ENCODE data around the gene GRB2. TPM values are rescaled to one million over a fixed set of nuclear protein-coding genes. Genes with fewer than 3 reads are reported as not detected.

The GRB2 gene
- total and polyA plus RNA-seq, 2 of the 8 experiments (the other 6 are each of a cell fraction or from before 2014, with no cell fraction given) = 44.2 to 101 TPM

- TF ChIP-seq TAF1 (IDR thresholded peaks at IDR 0.05; ENCODE audit: low read depth, low read length) (no peak), CTBP2 (IDR thresholded peaks at IDR 0.05; ENCODE audit: borderline replicate concordance, insufficient read depth, insufficient read length, low read length) (no peak), SRF (IDR thresholded peaks at IDR 0.05; ENCODE audit: low read depth, low read length) (no peak), GTF2F1 (IDR thresholded peaks at IDR 0.05; ENCODE audit: borderline replicate concordance, low read depth, low read length) (no peak), MAFK (IDR thresholded peaks at IDR 0.05; ENCODE audit: low read depth, low read length) (no peak), SIX5 (IDR thresholded peaks at IDR 0.05; ENCODE audit: low read depth, low read length) (no peak), ATF3 (IDR thresholded peaks at IDR 0.05; ENCODE audit: insufficient read depth, low read depth, low read length) (no peak), SUZ12 (IDR thresholded peaks at IDR 0.05; ENCODE audit: low read length) (no peak), EZH2 (IDR thresholded peaks at IDR 0.05; ENCODE audit: low read depth, low read length, severe bottlenecking) (no peak), SIN3A (conservative IDR thresholded peaks at IDR 0.05 in 1 of 2, IDR thresholded peaks at IDR 0.05 in 1 of 2; ENCODE audit: low read depth in 1 of 2, low read length in 2 of 2) (no peak), ASH2L (IDR thresholded peaks at IDR 0.05; ENCODE audit: low read length) (peak; percentile 26)
- TF ChIP-seq, protein P1, sequence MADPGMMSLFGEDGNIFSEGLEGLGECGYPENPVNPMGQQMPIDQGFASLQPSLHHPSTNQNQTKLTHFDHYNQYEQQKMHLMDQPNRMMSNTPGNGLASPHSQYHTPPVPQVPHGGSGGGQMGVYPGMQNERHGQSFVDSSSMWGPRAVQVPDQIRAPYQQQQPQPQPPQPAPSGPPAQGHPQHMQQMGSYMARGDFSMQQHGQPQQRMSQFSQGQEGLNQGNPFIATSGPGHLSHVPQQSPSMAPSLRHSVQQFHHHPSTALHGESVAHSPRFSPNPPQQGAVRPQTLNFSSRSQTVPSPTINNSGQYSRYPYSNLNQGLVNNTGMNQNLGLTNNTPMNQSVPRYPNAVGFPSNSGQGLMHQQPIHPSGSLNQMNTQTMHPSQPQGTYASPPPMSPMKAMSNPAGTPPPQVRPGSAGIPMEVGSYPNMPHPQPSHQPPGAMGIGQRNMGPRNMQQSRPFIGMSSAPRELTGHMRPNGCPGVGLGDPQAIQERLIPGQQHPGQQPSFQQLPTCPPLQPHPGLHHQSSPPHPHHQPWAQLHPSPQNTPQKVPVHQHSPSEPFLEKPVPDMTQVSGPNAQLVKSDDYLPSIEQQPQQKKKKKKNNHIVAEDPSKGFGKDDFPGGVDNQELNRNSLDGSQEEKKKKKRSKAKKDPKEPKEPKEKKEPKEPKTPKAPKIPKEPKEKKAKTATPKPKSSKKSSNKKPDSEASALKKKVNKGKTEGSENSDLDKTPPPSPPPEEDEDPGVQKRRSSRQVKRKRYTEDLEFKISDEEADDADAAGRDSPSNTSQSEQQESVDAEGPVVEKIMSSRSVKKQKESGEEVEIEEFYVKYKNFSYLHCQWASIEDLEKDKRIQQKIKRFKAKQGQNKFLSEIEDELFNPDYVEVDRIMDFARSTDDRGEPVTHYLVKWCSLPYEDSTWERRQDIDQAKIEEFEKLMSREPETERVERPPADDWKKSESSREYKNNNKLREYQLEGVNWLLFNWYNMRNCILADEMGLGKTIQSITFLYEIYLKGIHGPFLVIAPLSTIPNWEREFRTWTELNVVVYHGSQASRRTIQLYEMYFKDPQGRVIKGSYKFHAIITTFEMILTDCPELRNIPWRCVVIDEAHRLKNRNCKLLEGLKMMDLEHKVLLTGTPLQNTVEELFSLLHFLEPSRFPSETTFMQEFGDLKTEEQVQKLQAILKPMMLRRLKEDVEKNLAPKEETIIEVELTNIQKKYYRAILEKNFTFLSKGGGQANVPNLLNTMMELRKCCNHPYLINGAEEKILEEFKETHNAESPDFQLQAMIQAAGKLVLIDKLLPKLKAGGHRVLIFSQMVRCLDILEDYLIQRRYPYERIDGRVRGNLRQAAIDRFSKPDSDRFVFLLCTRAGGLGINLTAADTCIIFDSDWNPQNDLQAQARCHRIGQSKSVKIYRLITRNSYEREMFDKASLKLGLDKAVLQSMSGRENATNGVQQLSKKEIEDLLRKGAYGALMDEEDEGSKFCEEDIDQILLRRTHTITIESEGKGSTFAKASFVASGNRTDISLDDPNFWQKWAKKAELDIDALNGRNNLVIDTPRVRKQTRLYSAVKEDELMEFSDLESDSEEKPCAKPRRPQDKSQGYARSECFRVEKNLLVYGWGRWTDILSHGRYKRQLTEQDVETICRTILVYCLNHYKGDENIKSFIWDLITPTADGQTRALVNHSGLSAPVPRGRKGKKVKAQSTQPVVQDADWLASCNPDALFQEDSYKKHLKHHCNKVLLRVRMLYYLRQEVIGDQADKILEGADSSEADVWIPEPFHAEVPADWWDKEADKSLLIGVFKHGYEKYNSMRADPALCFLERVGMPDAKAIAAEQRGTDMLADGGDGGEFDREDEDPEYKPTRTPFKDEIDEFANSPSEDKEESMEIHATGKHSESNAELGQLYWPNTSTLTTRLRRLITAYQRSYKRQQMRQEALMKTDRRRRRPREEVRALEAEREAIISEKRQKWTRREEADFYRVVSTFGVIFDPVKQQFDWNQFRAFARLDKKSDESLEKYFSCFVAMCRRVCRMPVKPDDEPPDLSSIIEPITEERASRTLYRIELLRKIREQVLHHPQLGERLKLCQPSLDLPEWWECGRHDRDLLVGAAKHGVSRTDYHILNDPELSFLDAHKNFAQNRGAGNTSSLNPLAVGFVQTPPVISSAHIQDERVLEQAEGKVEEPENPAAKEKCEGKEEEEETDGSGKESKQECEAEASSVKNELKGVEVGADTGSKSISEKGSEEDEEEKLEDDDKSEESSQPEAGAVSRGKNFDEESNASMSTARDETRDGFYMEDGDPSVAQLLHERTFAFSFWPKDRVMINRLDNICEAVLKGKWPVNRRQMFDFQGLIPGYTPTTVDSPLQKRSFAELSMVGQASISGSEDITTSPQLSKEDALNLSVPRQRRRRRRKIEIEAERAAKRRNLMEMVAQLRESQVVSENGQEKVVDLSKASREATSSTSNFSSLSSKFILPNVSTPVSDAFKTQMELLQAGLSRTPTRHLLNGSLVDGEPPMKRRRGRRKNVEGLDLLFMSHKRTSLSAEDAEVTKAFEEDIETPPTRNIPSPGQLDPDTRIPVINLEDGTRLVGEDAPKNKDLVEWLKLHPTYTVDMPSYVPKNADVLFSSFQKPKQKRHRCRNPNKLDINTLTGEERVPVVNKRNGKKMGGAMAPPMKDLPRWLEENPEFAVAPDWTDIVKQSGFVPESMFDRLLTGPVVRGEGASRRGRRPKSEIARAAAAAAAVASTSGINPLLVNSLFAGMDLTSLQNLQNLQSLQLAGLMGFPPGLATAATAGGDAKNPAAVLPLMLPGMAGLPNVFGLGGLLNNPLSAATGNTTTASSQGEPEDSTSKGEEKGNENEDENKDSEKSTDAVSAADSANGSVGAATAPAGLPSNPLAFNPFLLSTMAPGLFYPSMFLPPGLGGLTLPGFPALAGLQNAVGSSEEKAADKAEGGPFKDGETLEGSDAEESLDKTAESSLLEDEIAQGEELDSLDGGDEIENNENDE (IDR thresholded peaks at IDR 0.05; ENCODE audit: insufficient replicate concordance, low read length) = no peak
Measured at GRCh38 chr17:75270966-75271232, 134.6 kb downstream of the GRB2 start, which contains the start of gene MIF4GD (continued).

Measured in H1 (cell line).